ENCODE measurements around the gene ACTRT2. TPM values are rescaled to one million over a fixed set of nuclear protein-coding genes. Genes with fewer than 3 reads are reported as not detected.

The ACTRT2 gene
- total RNA-seq, 1 experiment from 2014 or later = not detected

DNA sequence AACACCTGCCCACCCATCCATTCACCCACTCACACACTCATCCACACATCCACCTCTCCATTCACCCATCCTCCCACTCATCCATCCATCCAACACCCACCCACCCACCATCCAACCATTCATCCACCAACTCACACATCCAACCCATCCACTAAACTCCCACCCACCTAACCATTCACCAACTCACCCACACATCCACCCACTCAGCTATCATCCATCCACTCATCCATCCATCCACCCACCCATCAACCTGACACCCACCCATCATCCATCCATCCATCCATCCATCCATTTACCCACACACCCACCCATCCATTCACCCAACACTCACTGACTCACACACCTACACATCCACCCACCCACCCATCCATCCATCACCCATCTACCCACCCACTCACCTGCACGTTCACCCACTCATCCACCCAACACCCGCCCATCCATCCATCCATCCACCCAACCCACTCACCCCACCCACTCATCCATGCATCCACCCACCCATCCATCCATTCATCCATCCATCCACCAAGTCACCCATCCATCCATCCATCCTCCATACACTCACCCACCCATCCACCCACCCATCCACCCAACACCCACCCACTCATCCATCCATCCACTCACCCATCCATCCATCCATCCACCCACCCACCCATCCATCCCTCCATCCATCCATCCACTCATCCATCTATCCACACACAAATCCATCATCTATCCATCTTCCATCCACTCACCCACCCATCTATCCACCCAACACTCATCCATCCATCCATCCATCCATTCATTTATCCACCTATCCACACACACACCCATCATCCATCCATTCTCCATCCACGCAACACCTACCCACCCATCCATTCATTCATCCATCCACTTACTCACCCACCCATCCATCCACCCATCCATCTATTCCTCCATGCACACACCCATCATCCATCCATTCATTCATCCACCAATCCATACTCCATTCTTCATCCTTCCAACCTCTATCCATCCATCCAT lies 30.3 kb downstream of the ACTRT2 start:
- H4K20me1 ChIP-seq (ENCODE audit: low read length) = no peaks in the 10 kb centered on the region
- intact Hi-C loops (cut with micrococcal nuclease) = no loop called here
- H3K4me1 ChIP-seq (ENCODE audit: insufficient read depth, low read length) = no peaks in the 10 kb centered on the region
- H3K27me3 ChIP-seq (ENCODE audit: low read length) = peaks cover 65% of the 10 kb centered on the region
- H3K9ac ChIP-seq (ENCODE audit: low read length) = no peak overlapping the region
- no peak overlapping the region for H3K4me2 ChIP-seq (ENCODE audit: low read length)
- H3K27ac ChIP-seq (ENCODE audit: low read length) = no peak overlapping the region
- H3K79me2 ChIP-seq (ENCODE audit: low read length) = no peaks in the 10 kb centered on the region
- no peak for DNase-seq
- H3K9me2 ChIP-seq (replicated peaks; ENCODE audit: low read length) = no peaks in the 10 kb centered on the region
- no peak for TF ChIP-seq EZH2phosphoT487 (IDR thresholded peaks at IDR 0.05; ENCODE audit: borderline replicate concordance, low read length)
- TF ChIP-seq, protein P1, sequence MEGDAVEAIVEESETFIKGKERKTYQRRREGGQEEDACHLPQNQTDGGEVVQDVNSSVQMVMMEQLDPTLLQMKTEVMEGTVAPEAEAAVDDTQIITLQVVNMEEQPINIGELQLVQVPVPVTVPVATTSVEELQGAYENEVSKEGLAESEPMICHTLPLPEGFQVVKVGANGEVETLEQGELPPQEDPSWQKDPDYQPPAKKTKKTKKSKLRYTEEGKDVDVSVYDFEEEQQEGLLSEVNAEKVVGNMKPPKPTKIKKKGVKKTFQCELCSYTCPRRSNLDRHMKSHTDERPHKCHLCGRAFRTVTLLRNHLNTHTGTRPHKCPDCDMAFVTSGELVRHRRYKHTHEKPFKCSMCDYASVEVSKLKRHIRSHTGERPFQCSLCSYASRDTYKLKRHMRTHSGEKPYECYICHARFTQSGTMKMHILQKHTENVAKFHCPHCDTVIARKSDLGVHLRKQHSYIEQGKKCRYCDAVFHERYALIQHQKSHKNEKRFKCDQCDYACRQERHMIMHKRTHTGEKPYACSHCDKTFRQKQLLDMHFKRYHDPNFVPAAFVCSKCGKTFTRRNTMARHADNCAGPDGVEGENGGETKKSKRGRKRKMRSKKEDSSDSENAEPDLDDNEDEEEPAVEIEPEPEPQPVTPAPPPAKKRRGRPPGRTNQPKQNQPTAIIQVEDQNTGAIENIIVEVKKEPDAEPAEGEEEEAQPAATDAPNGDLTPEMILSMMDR (conservative IDR thresholded peaks at IDR 0.05; ENCODE audit: low read depth, low read length) = no peak
- TF ChIP-seq EZH2 (IDR thresholded peaks at IDR 0.05; ENCODE audit: low read length, unreplicated experiment) = no peak
- no TSS peak for BruUV-seq (replicated peaks)
- H3K9me3 ChIP-seq (ENCODE audit: low read length) = no peaks in the 10 kb centered on the region
- H3K4me3 ChIP-seq (ENCODE audit: low read length) = no peak overlapping the region
- no peak for ATAC-seq
- H3K36me3 ChIP-seq (ENCODE audit: low read depth, low read length) = no peaks in the 10 kb centered on the region
- POLR2A ChIA-PET (ENCODE audit: unreplicated experiment) = no interaction called here
- CTCF ChIA-PET = no interaction called here
- no peak overlapping the region for H2AFZ ChIP-seq (ENCODE audit: low read length)
- H3F3A ChIP-seq (ENCODE audit: low read length, unreplicated experiment) = no peaks in the 10 kb centered on the region

GRCh38 chr1:3052501-3052900 lies 31.2 kb downstream of the ACTRT2 start:
- Histone ChIP-seq H3K9me3 (ENCODE audit: low read length) (no peaks in the 10 kb centered on the region), H3F3A (ENCODE audit: low read length, unreplicated experiment) (no peaks in the 10 kb centered on the region), H3K27me3 (ENCODE audit: low read length) (peaks cover 67% of the 10 kb centered on the region), H2AFZ (ENCODE audit: low read length) (no peak overlapping the region), H3K79me2 (ENCODE audit: low read length) (no peaks in the 10 kb centered on the region), H3K36me3 (ENCODE audit: low read depth, low read length) (no peaks in the 10 kb centered on the region), H3K27ac (ENCODE audit: low read length) (no peak overlapping the region), H3K4me3 (ENCODE audit: low read length) (no peak overlapping the region), H3K4me1 (ENCODE audit: insufficient read depth, low read length) (no peaks in the 10 kb centered on the region), H3K4me2 (ENCODE audit: low read length) (no peak overlapping the region), H3K9me2 (replicated peaks; ENCODE audit: low read length) (no peaks in the 10 kb centered on the region), H3K9ac (ENCODE audit: low read length) (no peak overlapping the region), H4K20me1 (ENCODE audit: low read length) (no peaks in the 10 kb centered on the region)
- ChIA-PET POLR2A (ENCODE audit: unreplicated experiment) (no interaction called here), CTCF (no interaction called here)
- intact Hi-C loops (cut with micrococcal nuclease) = no loop called here
- BruUV-seq (replicated peaks) = no TSS peak
- no peak for ATAC-seq
- TF ChIP-seq EZH2 (IDR thresholded peaks at IDR 0.05; ENCODE audit: low read length, unreplicated experiment) (no peak), EZH2phosphoT487 (IDR thresholded peaks at IDR 0.05; ENCODE audit: borderline replicate concordance, low read length) (no peak)
- TF ChIP-seq, protein P1 (conservative IDR thresholded peaks at IDR 0.05; ENCODE audit: low read depth, low read length) = no peak
- no peak for DNase-seq

Measured in PC-3 (cell line).